Type B pancreatic cell (in vitro differentiated cells): ENCODE measurements around the gene SPATS2. TPM values are rescaled to one million over a fixed set of nuclear protein-coding genes. Genes with fewer than 3 reads are reported as not detected.
A peak's percentile ranks its signal among the peaks of the same experiment; 100 is the strongest.

Experiments
- DNase-seq: peaks from one replicate; pipeline ENCODE4 v3.0.0; 2021; ENCODE audit warnings: mixed read lengths; ENCODE audit not compliant: unreplicated experiment; ENCODE audit errors: extremely low spot score
- H3K27ac Mint-ChIP-seq: 2 replicates; pipeline ENCODE4 v1.8.0; 2021; ENCODE audit warnings: mild to moderate bottlenecking, mixed read lengths
- H3K27me3 Mint-ChIP-seq: 2 replicates; pipeline ENCODE4 v1.8.0; 2021; ENCODE audit warnings: mixed read lengths
- H3K36me3 Mint-ChIP-seq: 2 replicates; pipeline ENCODE4 v1.8.0; 2021; ENCODE audit warnings: mixed read lengths
- H3K4me1 Mint-ChIP-seq: one replicate; pipeline ENCODE4 v1.8.0; 2021; ENCODE audit warnings: mixed read lengths; ENCODE audit not compliant: unreplicated experiment
- H3K4me3 Mint-ChIP-seq: 2 replicates; pipeline ENCODE4 v1.8.0; 2021; ENCODE audit warnings: mild to moderate bottlenecking, mixed read lengths
- H3K9me3 Mint-ChIP-seq: 2 replicates; pipeline ENCODE4 v1.8.0; 2021; ENCODE audit warnings: mixed read lengths
- CTCF ChIP-seq: fragments of 200-600 bp; sonication (generic); conservative IDR thresholded peaks from 2 replicates; pipeline ENCODE4 v1.5.0; 2021; ENCODE audit warnings: antibody characterized with exemption, mild to moderate bottlenecking
- total RNA-seq: library from RNA; stranded (reverse); gene quantifications from 2 replicates; pipeline ENCODE4 v1.2.1, GENCODE V29; 2021; ENCODE audit warnings: low replicate concordance

SPATS2 gene
- total RNA-seq, 1 donor from 2014 or later = 40.3 TPM

- Mint-ChIP-seq H3K27ac (no peak overlapping the region), H3K4me3 (no peak overlapping the region), H3K36me3 (no peaks in the 10 kb centered on the region), H3K9me3 (no peaks in the 10 kb centered on the region), H3K27me3 (peaks cover 41% of the 10 kb centered on the region), H3K4me1 (peaks cover 6% of the 10 kb centered on the region)
- TF ChIP-seq CTCF = no peak
- no peak for DNase-seq
Observed at GRCh38 chr12:49552899-49553298, 185.6 kb downstream of the SPATS2 start.

DNA sequence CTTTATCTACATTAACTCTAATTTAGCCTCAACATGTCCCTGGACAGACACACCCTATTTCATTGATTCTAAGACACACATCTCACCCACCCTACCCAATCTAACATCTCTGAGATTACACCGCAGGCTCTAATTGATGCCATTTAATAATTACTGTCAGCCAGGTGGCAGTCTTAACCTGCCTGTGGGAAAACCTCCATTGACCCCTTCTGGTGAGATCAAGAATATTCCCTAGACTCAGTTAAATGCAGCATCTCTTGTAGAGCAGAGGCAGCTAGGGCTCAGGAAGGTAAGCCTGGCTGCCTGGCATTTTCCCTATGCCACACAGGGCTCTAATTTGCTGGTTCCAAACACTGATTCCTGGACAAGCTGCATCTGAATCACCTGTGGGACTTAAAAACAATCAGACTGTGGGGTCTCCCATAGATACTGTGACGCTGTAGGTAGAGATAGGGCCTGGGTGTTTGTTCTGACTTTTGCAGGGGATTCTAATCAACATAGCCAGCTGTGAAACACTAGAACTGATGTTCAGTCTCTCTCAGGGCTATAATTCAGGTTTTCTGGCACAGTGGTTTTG, 186.3 kb downstream of the SPATS2 start:
- Mint-ChIP-seq H3K36me3 (no peaks in the 10 kb centered on the region), H3K4me1 (peaks cover 6% of the 10 kb centered on the region), H3K27ac (peak overlapping the region; percentile 37), H3K9me3 (no peaks in the 10 kb centered on the region), H3K4me3 (no peak overlapping the region), H3K27me3 (peaks cover 35% of the 10 kb centered on the region)
- no peak for DNase-seq
- peak; percentile 52 for TF ChIP-seq CTCF

DNA sequence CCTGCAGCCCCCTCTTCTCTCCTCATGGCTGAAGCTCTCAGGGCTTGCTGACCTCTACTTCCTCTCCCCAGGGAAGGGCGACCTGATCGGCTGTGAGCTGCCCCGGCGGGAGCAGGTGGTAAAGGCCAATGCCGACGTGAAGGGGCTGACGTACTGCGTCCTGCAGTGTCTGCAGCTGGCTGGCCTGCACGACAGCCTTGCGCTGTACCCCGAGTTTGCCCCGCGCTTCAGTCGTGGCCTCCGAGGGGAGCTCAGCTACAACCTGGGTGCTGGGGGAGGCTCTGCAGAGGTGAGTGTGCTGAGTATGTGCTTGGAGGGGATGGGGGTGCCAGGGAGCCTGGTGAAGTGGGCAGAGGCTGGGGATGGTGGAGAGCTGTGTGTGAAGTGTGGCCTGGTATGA, 187.0 kb downstream of the SPATS2 start:
- Mint-ChIP-seq H3K27ac (no peak overlapping the region), H3K4me3 (no peak overlapping the region), H3K27me3 (peaks cover 32% of the 10 kb centered on the region), H3K9me3 (no peaks in the 10 kb centered on the region), H3K4me1 (peaks cover 6% of the 10 kb centered on the region), H3K36me3 (no peaks in the 10 kb centered on the region)
- TF ChIP-seq CTCF = no peak
- no peak for DNase-seq

- H3K27me3 Mint-ChIP-seq = peaks cover 21% of the 10 kb centered on the region
- H3K36me3 Mint-ChIP-seq = no peaks in the 10 kb centered on the region
- DNase-seq = no peak
- H3K4me3 Mint-ChIP-seq = no peak overlapping the region
- TF ChIP-seq CTCF = no peak
- peaks cover 6% of the 10 kb centered on the region for H3K4me1 Mint-ChIP-seq
- H3K9me3 Mint-ChIP-seq = no peaks in the 10 kb centered on the region
- no peak overlapping the region for H3K27ac Mint-ChIP-seq
Observed at GRCh38 chr12:49555631-49556390, 188.5 kb downstream of the SPATS2 start.

- DNase-seq = no peak
- TF ChIP-seq CTCF = no peak
- peaks cover 6% of the 10 kb centered on the region for H3K4me1 Mint-ChIP-seq
- H3K4me3 Mint-ChIP-seq = no peak overlapping the region
- H3K27ac Mint-ChIP-seq = no peak overlapping the region
- peaks cover 15% of the 10 kb centered on the region for H3K27me3 Mint-ChIP-seq
- no peaks in the 10 kb centered on the region for H3K36me3 Mint-ChIP-seq
- no peaks in the 10 kb centered on the region for H3K9me3 Mint-ChIP-seq
Observed at GRCh38 chr12:49556391-49557186, 189.3 kb downstream of the SPATS2 start.
